IMR-90 (cell line): Measurements from ENCODE around the gene PXYLP1. TPM values are rescaled to one million over a fixed set of nuclear protein-coding genes. Genes with fewer than 3 reads are reported as not detected.
A peak's percentile ranks its signal among the peaks of the same experiment; 100 is the strongest.

ENCODE experiments used
- ATAC-seq: fragments of 200-7000 bp; cut with Tn5 transposase; 2 replicates; pipeline ENCODE4 v1.9.1; 2020; ENCODE audit warnings: low read depth, mild to moderate bottlenecking, moderate library complexity
- BruUV-seq: library from RNA; stranded (reverse); fragments of 400-500 nt; replicated peaks from 2 replicates; lab custom pipeline; 2021; lab: Mats Ljungman, UMichigan
- CTCF ChIA-PET: fragments of 300-600 bp; formaldehyde crosslinking; extraction: SDS; loops from one replicate; lab custom pipeline; 2021; ENCODE audit warnings: antibody characterized with exemption; lab: Yijun Ruan, JAX
- POLR2A ChIA-PET: fragments of 300-600 bp; sonication (Branson Sonifier 250); formaldehyde crosslinking; loops from one replicate; lab custom pipeline; 2022; ENCODE audit warnings: antibody characterized with exemption; ENCODE audit not compliant: unreplicated experiment; lab: Charles Lee
- DNase-seq: peaks from one replicate; pipeline ENCODE4 v3.0.0; 2013
- H2AFZ ChIP-seq: replicated peaks from 2 replicates; pipeline ENCODE3; 2013; ENCODE audit warnings: low read length, mild to moderate bottlenecking; ENCODE audit not compliant: poor library complexity
- H2AK5ac ChIP-seq: 2 replicates; pipeline ENCODE4 v1.6.1; 2013; ENCODE audit warnings: low read depth, low read length, inconsistent platforms
- H2AK9ac ChIP-seq: replicated peaks from 2 replicates; pipeline ENCODE3; 2013; ENCODE audit warnings: mild to moderate bottlenecking, low read depth, low read length, moderate library complexity; ENCODE audit not compliant: poor library complexity
- H2BK120ac ChIP-seq: 2 replicates; pipeline ENCODE4 v1.6.1; 2013; ENCODE audit warnings: low read depth, low read length, inconsistent platforms
- H2BK15ac ChIP-seq: 3 replicates; pipeline ENCODE4 v1.6.1; 2013; ENCODE audit warnings: low read depth, low read length, inconsistent platforms
- H2BK20ac ChIP-seq: 2 replicates; pipeline ENCODE4 v1.6.1; 2013; ENCODE audit warnings: low read depth, mild to moderate bottlenecking, inconsistent platforms, low read length, moderate library complexity
- H2BK5ac ChIP-seq: 2 replicates; pipeline ENCODE4 v1.6.1; 2013; ENCODE audit warnings: mild to moderate bottlenecking, low read depth, low read length, inconsistent platforms; ENCODE audit not compliant: poor library complexity, severe bottlenecking
- H3K14ac ChIP-seq: replicated peaks from 2 replicates; pipeline ENCODE4 v1.6.1; 2013; ENCODE audit warnings: low read depth, low read length, inconsistent platforms
- H3K18ac ChIP-seq: 2 replicates; pipeline ENCODE4 v1.6.1; 2013; ENCODE audit warnings: low read depth, low read length, control low read depth
- H3K23ac ChIP-seq: 2 replicates; pipeline ENCODE4 v1.6.1; 2013; ENCODE audit warnings: low read depth, low read length, inconsistent platforms
- H3K27ac ChIP-seq: 2 replicates; pipeline ENCODE4 v1.5.1; 2013; ENCODE audit warnings: mild to moderate bottlenecking, control low read depth, low read length; ENCODE audit not compliant: insufficient read depth
- H3K27me3 ChIP-seq: 2 replicates; pipeline ENCODE4 v1.6.1; 2013; ENCODE audit warnings: low read length; ENCODE audit not compliant: control insufficient read depth, insufficient read depth
- H3K36me3 ChIP-seq: 2 replicates; pipeline ENCODE4 v1.6.1; 2013; ENCODE audit warnings: low read length, mixed read lengths; ENCODE audit not compliant: control insufficient read depth, insufficient read depth
- H3K4ac ChIP-seq: 2 replicates; pipeline ENCODE4 v1.6.1; 2013; ENCODE audit warnings: low read depth, low read length, inconsistent platforms
- H3K4me1 ChIP-seq: 2 replicates; pipeline ENCODE4 v1.6.1; 2013; ENCODE audit warnings: low read length, mixed read lengths; ENCODE audit not compliant: control insufficient read depth, insufficient read depth
- H3K4me2 ChIP-seq: 2 replicates; pipeline ENCODE4 v1.6.1; 2013; ENCODE audit warnings: low read depth, mild to moderate bottlenecking, control low read depth, low read length, moderate library complexity
- H3K4me3 ChIP-seq: 2 replicates; pipeline ENCODE4 v1.5.1; 2013; ENCODE audit warnings: low read depth, mild to moderate bottlenecking, control low read depth, low read length, moderate library complexity; ENCODE audit not compliant: insufficient read depth
- H3K56ac ChIP-seq: 2 replicates; pipeline ENCODE4 v1.6.1; 2013; ENCODE audit warnings: low read length, inconsistent platforms; ENCODE audit not compliant: insufficient read depth; ENCODE audit errors: extremely low read depth
- H3K79me1 ChIP-seq, 2 experiments: 2 replicates each; pipeline ENCODE4 v1.6.1; 2013; ENCODE audit warnings: low read length in 2 of 2, inconsistent platforms in 1 of 2, low read depth in 1 of 2
- H3K9ac ChIP-seq: 2 replicates; pipeline ENCODE4 v1.6.1; 2013; ENCODE audit warnings: low read depth, low read length, control low read depth
- H3K9me1 ChIP-seq: 2 replicates; pipeline ENCODE4 v1.6.1; 2013; ENCODE audit warnings: low read length, inconsistent platforms; ENCODE audit not compliant: insufficient read depth
- H3K9me3 ChIP-seq: 2 replicates; pipeline ENCODE4 v1.6.1; 2013; ENCODE audit warnings: low read length; ENCODE audit not compliant: control insufficient read depth, insufficient read depth
- H4K20me1 ChIP-seq: 2 replicates; pipeline ENCODE4 v1.6.1; 2013; ENCODE audit warnings: low read length, inconsistent platforms; ENCODE audit not compliant: insufficient read depth
- H4K5ac ChIP-seq: 2 replicates; pipeline ENCODE4 v1.6.1; 2013; ENCODE audit warnings: mild to moderate bottlenecking, low read depth, low read length, control low read depth
- H4K8ac ChIP-seq, 2 experiments: 2 replicates each; pipeline ENCODE4 v1.6.1; 2013; ENCODE audit warnings: low read depth in 2 of 2, low read length in 2 of 2, control low read depth in 1 of 2, inconsistent platforms in 1 of 2
- H4K91ac ChIP-seq: 2 replicates; pipeline ENCODE4 v1.6.1; 2013; ENCODE audit warnings: low read depth, low read length, inconsistent platforms; ENCODE audit not compliant: insufficient read depth
- BHLHE40 ChIP-seq: fragments of 150-350 bp; IDR thresholded peaks from 2 replicates; pipeline ENCODE4 v1.6.1; 2016; ENCODE audit warnings: mild to moderate bottlenecking, low read depth, low read length
- CEBPB ChIP-seq: IDR thresholded peaks from 2 replicates; pipeline ENCODE4 v1.6.1; 2012; ENCODE audit warnings: low read depth, low read length, improper control_type of control experiment
- CHD1 ChIP-seq: IDR thresholded peaks from 2 replicates; pipeline ENCODE4 v1.6.1; 2012; ENCODE audit warnings: low read depth, low read length, improper control_type of control experiment
- FOS ChIP-seq: fragments of 150-350 bp; IDR thresholded peaks from 2 replicates; pipeline ENCODE4 v1.6.1; 2016; ENCODE audit warnings: low read depth, low read length
- MAFK ChIP-seq: IDR thresholded peaks from 2 replicates; pipeline ENCODE4 v1.6.1; 2012; ENCODE audit warnings: low read depth, low read length, improper control_type of control experiment
- MAZ ChIP-seq: IDR thresholded peaks from 2 replicates; pipeline ENCODE4 v1.6.1; 2012; ENCODE audit warnings: low read depth, mild to moderate bottlenecking, low read length, improper control_type of control experiment, moderate library complexity, borderline replicate concordance
- MXI1 ChIP-seq: IDR thresholded peaks from 2 replicates; pipeline ENCODE4 v1.6.1; 2012; ENCODE audit warnings: low read depth, mild to moderate bottlenecking, low read length, moderate library complexity, borderline replicate concordance
- NFE2L2 ChIP-seq: fragments of 150-350 bp; IDR thresholded peaks from 2 replicates; pipeline ENCODE4 v1.6.1; 2016; ENCODE audit warnings: low read depth, mild to moderate bottlenecking, low read length
- POLR2A ChIP-seq: IDR thresholded peaks from 2 replicates; pipeline ENCODE4 v1.6.1; 2012; ENCODE audit warnings: mild to moderate bottlenecking, low read depth, low read length
- RAD21 ChIP-seq: IDR thresholded peaks from 2 replicates; pipeline ENCODE4 v1.6.1; 2012; ENCODE audit warnings: low read length, improper control_type of control experiment
- RCOR1 ChIP-seq: IDR thresholded peaks from 2 replicates; pipeline ENCODE4 v1.6.1; 2012; ENCODE audit warnings: mild to moderate bottlenecking, low read length, improper control_type of control experiment; ENCODE audit not compliant: insufficient replicate concordance
- RFX5 ChIP-seq: IDR thresholded peaks from 2 replicates; pipeline ENCODE4 v1.8.0; 2012; ENCODE audit warnings: low read depth, mild to moderate bottlenecking, low read length, moderate library complexity
- SMC3 ChIP-seq: fragments of 150-350 bp; IDR thresholded peaks from 2 replicates; pipeline ENCODE4 v1.6.1; 2016; ENCODE audit warnings: low read depth, mild to moderate bottlenecking, antibody characterized with exemption, low read length, moderate library complexity
- WGBS, 2 experiments: methylation state at CpG; one replicate each; pipeline versions ENCODE4 v1.1.5 to v1.1.7; 2013; ENCODE audit warnings: missing lambda C conversion rate in 2 of 2; ENCODE audit not compliant: insufficient read length in 1 of 2; ENCODE audit errors: extremely low coverage in 2 of 2; 5-methylcytosine and 5-hydroxymethylcytosine counted together
- dilution Hi-C: fragments of 300-500 bp; cut with HindIII; formaldehyde crosslinking; loops from one replicate; pipeline ENCODE4 v1.14.3; 2018; ENCODE audit warnings: low sequenced_read_pairs; ENCODE audit not compliant: unreplicated experiment
- in situ Hi-C: fragments of 300-500 bp; cut with MboI; formaldehyde crosslinking; loops from 3 replicates; pipeline ENCODE4 v1.14.3; 2019; ENCODE audit warnings: low sequenced_read_pairs, inconsistent platforms, mixed read lengths
- intact Hi-C: fragments of 100-400 bp; cut with micrococcal nuclease; formaldehyde crosslinking; loops from 2 replicates; pipeline ENCODE4 v1.10.0; 2022
- polyA plus RNA-seq, 3 experiments: library from polyadenylated mRNA; depleted of rRNA; stranded (reverse); fragments of >200 nt; gene quantifications; 2 replicates each; pipeline ENCODE4 v1.2.3, GENCODE V29; 2012; ENCODE audit warnings: low replicate concordance in 1 of 3
- total RNA-seq: library from RNA; depleted of rRNA; stranded (reverse); fragments of >200 nt; gene quantifications from 2 replicates; pipeline ENCODE4 v1.2.3, GENCODE V29; 2012
- TF ChIP-seq, protein P1 (sequence below): conservative IDR thresholded peaks from 2 replicates; pipeline ENCODE4 v1.5.1; 2012; ENCODE audit warnings: mild to moderate bottlenecking, low read depth, low read length, improper control_type of control experiment
- TF ChIP-seq, protein P2 (sequence below): fragments of 150-350 bp; IDR thresholded peaks from 2 replicates; pipeline ENCODE4 v1.6.1; 2017; ENCODE audit warnings: mild to moderate bottlenecking, antibody characterized with exemption, low read length, low read depth
- TF ChIP-seq, protein P3 (sequence below): fragments of 150-350 bp; IDR thresholded peaks from 2 replicates; pipeline ENCODE4 v1.6.1; 2016; ENCODE audit warnings: low read depth, mild to moderate bottlenecking, low read length, moderate library complexity, borderline replicate concordance

Gene PXYLP1
- total and polyA plus RNA-seq, 2 of the 4 experiments (the other 2 are of a cell fraction), result 11.7 to 15.6 TPM

DNA sequence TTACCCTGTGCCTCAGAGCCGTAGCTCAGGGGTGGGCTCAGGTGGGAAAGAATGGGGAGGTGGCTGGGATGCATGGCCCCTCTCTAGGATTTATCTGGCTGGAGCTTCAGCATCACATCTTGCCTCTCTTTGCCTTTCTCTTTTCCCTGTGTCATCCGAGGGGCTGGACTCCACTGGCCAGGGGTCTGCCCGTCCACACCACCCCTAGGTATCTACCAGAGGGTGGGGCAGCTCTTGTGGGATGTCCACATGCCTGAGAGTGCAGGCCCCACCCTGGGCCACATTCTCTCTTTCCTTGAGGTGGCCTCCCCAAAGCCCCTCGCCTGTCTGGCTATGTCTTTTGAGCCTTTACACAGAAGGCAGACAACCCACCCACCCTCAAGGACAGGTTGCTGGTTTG lies 37.2 kb downstream of the PXYLP1 start:
- BruUV-seq, result no TSS peak
- Histone ChIP-seq H2AK5ac (no peak overlapping the region), H2BK120ac (no peak overlapping the region), H2BK15ac (no peak overlapping the region), H3K4me2 (no peak overlapping the region), H3K18ac (no peak overlapping the region), H3K4me1 (peaks cover 2% of the 10 kb centered on the region), H4K91ac (no peak overlapping the region), H3K4me3 (no peak overlapping the region), H3K27ac (no peak overlapping the region), H3K79me1 (no peaks in the 10 kb centered on the region), H3K36me3 (no peaks in the 10 kb centered on the region; the same call in 1 of the 2 replicates), H3K9ac (no peak overlapping the region), H3K56ac (no peak overlapping the region), H3K9me3 (no peaks in the 10 kb centered on the region), H4K5ac (no peak overlapping the region), H2BK5ac (no peak overlapping the region), H2AK9ac (peak overlapping the region; percentile 5), H3K23ac (no peak overlapping the region), H3K4ac (no peak overlapping the region), H3K9me1 (no peaks in the 10 kb centered on the region; the same call in 1 of the 2 replicates), H3K27me3 (no peaks in the 10 kb centered on the region), H3K14ac (no peak overlapping the region), H4K8ac (no peak overlapping the region), H2BK20ac (no peak overlapping the region), H4K20me1 (no peaks in the 10 kb centered on the region), H2AFZ (no peak overlapping the region)
- intact Hi-C loops (no loop called here), dilution Hi-C loops (no loop called here), in situ Hi-C loops (no loop called here)
- CTCF ChIA-PET, result no interaction called here
- DNase-seq (no peak), ATAC-seq (no peak)
- no peak for TF ChIP-seq RFX5
- no peak for TF ChIP-seq RCOR1
- no peak for TF ChIP-seq NFE2L2
- TF ChIP-seq MXI1, result no peak
- TF ChIP-seq SMC3, result no peak
- no peak for TF ChIP-seq CEBPB
- TF ChIP-seq POLR2A, result no peak
- TF ChIP-seq, protein P1, sequence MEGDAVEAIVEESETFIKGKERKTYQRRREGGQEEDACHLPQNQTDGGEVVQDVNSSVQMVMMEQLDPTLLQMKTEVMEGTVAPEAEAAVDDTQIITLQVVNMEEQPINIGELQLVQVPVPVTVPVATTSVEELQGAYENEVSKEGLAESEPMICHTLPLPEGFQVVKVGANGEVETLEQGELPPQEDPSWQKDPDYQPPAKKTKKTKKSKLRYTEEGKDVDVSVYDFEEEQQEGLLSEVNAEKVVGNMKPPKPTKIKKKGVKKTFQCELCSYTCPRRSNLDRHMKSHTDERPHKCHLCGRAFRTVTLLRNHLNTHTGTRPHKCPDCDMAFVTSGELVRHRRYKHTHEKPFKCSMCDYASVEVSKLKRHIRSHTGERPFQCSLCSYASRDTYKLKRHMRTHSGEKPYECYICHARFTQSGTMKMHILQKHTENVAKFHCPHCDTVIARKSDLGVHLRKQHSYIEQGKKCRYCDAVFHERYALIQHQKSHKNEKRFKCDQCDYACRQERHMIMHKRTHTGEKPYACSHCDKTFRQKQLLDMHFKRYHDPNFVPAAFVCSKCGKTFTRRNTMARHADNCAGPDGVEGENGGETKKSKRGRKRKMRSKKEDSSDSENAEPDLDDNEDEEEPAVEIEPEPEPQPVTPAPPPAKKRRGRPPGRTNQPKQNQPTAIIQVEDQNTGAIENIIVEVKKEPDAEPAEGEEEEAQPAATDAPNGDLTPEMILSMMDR, result no peak
- no peak for TF ChIP-seq RAD21
- TF ChIP-seq FOS, result no peak
- TF ChIP-seq, protein P2, sequence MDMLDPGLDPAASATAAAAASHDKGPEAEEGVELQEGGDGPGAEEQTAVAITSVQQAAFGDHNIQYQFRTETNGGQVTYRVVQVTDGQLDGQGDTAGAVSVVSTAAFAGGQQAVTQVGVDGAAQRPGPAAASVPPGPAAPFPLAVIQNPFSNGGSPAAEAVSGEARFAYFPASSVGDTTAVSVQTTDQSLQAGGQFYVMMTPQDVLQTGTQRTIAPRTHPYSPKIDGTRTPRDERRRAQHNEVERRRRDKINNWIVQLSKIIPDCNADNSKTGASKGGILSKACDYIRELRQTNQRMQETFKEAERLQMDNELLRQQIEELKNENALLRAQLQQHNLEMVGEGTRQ, result no peak
- TF ChIP-seq MAZ, result no peak
- no peak for TF ChIP-seq CHD1
- TF ChIP-seq, protein P3, sequence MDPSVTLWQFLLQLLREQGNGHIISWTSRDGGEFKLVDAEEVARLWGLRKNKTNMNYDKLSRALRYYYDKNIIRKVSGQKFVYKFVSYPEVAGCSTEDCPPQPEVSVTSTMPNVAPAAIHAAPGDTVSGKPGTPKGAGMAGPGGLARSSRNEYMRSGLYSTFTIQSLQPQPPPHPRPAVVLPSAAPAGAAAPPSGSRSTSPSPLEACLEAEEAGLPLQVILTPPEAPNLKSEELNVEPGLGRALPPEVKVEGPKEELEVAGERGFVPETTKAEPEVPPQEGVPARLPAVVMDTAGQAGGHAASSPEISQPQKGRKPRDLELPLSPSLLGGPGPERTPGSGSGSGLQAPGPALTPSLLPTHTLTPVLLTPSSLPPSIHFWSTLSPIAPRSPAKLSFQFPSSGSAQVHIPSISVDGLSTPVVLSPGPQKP, result no peak
- TF ChIP-seq BHLHE40, result no peak
- no peak for TF ChIP-seq MAFK
- whole genome bisulfite sequencing, 2 experiments, result no CpG with 5 or more reads among the region's 4 CpGs
- POLR2A ChIA-PET, result no interaction called here
